Right lobe of liver (tissue), 6 donors: ENCODE data around the gene FERMT1. TPM values are rescaled to one million over a fixed set of nuclear protein-coding genes. Genes with fewer than 3 reads are reported as not detected.
A peak's percentile ranks its signal among the peaks of the same experiment; 100 is the strongest.

Experiments used
- ATAC-seq, 4 donors: fragments of 200-7000 bp; cut with Tn5 transposase; one replicate each; pipeline ENCODE4 v1.9.1; 2020; ENCODE audit warnings: mild to moderate bottlenecking in 4 of 4, moderate library complexity in 4 of 4
- DNase-seq, 3 donors: peaks; one replicate each; pipeline ENCODE4 v3.0.0-alpha.2; 2020
- H3K27ac ChIP-seq, 3 donors: fragments of 200-600 bp; one replicate each; pipeline ENCODE4 v1.8.0; 2022
- H3K27me3 ChIP-seq, 2 donors: fragments of 200-600 bp; one replicate each; pipeline ENCODE4 v1.8.0; 2022
- H3K36me3 ChIP-seq, 4 donors: fragments of 200-600 bp; sonication (generic) in 1 of 4; one replicate each; pipeline versions ENCODE4 v1.5.1 to v1.8.0; 2017 to 2022; ENCODE audit warnings: control low read depth in 1 of 4
- H3K4me1 ChIP-seq, 4 donors: fragments of 200-600 bp; sonication (generic) in 1 of 4; one replicate each; pipeline versions ENCODE4 v1.5.1 to v1.8.0; 2017 to 2022; ENCODE audit warnings: control low read depth in 1 of 4
- H3K4me3 ChIP-seq, 3 donors: fragments of 200-600 bp; one replicate each; pipeline ENCODE4 v1.8.0; 2022
- H3K9me3 ChIP-seq, 4 donors: fragments of 200-600 bp; sonication (generic) in 1 of 4; one replicate each; pipeline versions ENCODE4 v1.5.1 to v1.8.0; 2017 to 2022; ENCODE audit warnings: control low read depth in 1 of 4
- CTCF ChIP-seq, 4 donors: fragments of 200-600 bp in 3 of 4; fragments of 450-650 bp in 1 of 4; IDR thresholded peaks; one replicate each; pipeline versions ENCODE4 v1.5.1 to v1.8.0; 2016 to 2022; ENCODE audit warnings: antibody characterized with exemption in 4 of 4, mild to moderate bottlenecking in 2 of 4
- POLR2A ChIP-seq: fragments of 450-650 bp; IDR thresholded peaks from one replicate; pipeline ENCODE4 v1.6.1; 2017; ENCODE audit warnings: antibody characterized with exemption, mild to moderate bottlenecking
- WGBS: methylation state at CpG from one replicate; pipeline ENCODE4 v1.1.6; 2018; ENCODE audit warnings: low coverage, low lambda C conversion rate; ENCODE audit not compliant: insufficient coverage; ENCODE audit errors: missing lambda C conversion rate; 5-methylcytosine and 5-hydroxymethylcytosine counted together
- intact Hi-C, 2 donors: fragments of 100-400 bp; cut with DNase I; formaldehyde crosslinking; loops; one replicate each; pipeline versions ENCODE4 v1.11.2 to v1.14.1; 2022
- total RNA-seq, 6 experiments: library from RNA; depleted of rRNA in 2 of 6; stranded (reverse); fragments of >200 nt in 2 of 6; fragmentation: NEBNext Ultra II Directional in 3 of 6; extraction: Animal tissue kit (Norgen Biotek cat#: 25700) in 3 of 6; gene quantifications; one replicate each; pipeline versions ENCODE4 v1.1.0 to v1.2.4, GENCODE V29; 2016 to 2023
- donor health status: DM: no; HTN: yes; CAD: no.
- donor health status: DM: no; HTN: no; CAD: no.
- donor health status: DM: no; HTN: no; CAD: no.
- donor health status: DM: no; HTN: yes; CAD: no.
- donor health status: DM: no; HTN: yes; CAD: no.

Gene FERMT1
- total RNA-seq, 6 experiments from 2014 or later: 0.15 to 2.0 (median 0.55) TPM

GRCh38 chr20:6099819-6100218 is 23.0 kb downstream of the FERMT1 start:
- H3K4me1 ChIP-seq: no peaks in the 10 kb centered on the region
- intact Hi-C loops: no loop called here
- no peaks in the 10 kb centered on the region for H3K36me3 ChIP-seq
- no peak for ATAC-seq
- no peaks in the 10 kb centered on the region for H3K27me3 ChIP-seq
- no peak for TF ChIP-seq CTCF (IDR thresholded peaks at IDR 0.05)
- no peak for TF ChIP-seq POLR2A
- H3K4me3 ChIP-seq: no peak overlapping the region
- DNase-seq: no peak
- no peaks in the 10 kb centered on the region for H3K9me3 ChIP-seq
- no peak overlapping the region for H3K27ac ChIP-seq

GRCh38 chr20:6095409-6095808 is 27.4 kb downstream of the FERMT1 start:
- ATAC-seq: peak; percentile 65 to 80 (median 68)
- WGBS: 55% methylated on average over 5 of the region's 5 CpGs

GRCh38 chr20:6094565-6094964 is 28.3 kb downstream of the FERMT1 start:
- Histone ChIP-seq H3K4me3 (no peak overlapping the region), H3K9me3 (no peaks in the 10 kb centered on the region), H3K4me1 (no peaks in the 10 kb centered on the region), H3K36me3 (no peaks in the 10 kb centered on the region), H3K27me3 (no peaks in the 10 kb centered on the region), H3K27ac (no peak overlapping the region)
- intact Hi-C loops: no loop called here
- 81% methylated on average over 3 of the region's 4 CpGs for WGBS
- no peak for DNase-seq
- ATAC-seq: no peak
- no peak for TF ChIP-seq POLR2A
- TF ChIP-seq CTCF (IDR thresholded peaks at IDR 0.05): no peak

More at GRCh38 chr20:6095409-6095808, 27.4 kb downstream of the FERMT1 start:
- H3K9me3 ChIP-seq: no peaks in the 10 kb centered on the region
- TF ChIP-seq CTCF (IDR thresholded peaks at IDR 0.05) (no peak), POLR2A (no peak)
- no peaks in the 10 kb centered on the region for H3K27me3 ChIP-seq
- no peaks in the 10 kb centered on the region for H3K36me3 ChIP-seq
- no peak overlapping the region for H3K27ac ChIP-seq
- no peaks in the 10 kb centered on the region for H3K4me1 ChIP-seq
- no peak for DNase-seq
- H3K4me3 ChIP-seq: no peak overlapping the region
- intact Hi-C loops: no loop called here

- TF ChIP-seq CTCF (IDR thresholded peaks at IDR 0.05): no peak
- TF ChIP-seq POLR2A: no peak
- 58% methylated on average over 3 of the region's 3 CpGs for WGBS
- no peaks in the 10 kb centered on the region for H3K27me3 ChIP-seq
- no peak overlapping the region for H3K27ac ChIP-seq
- no peak for DNase-seq
- H3K4me3 ChIP-seq: no peak overlapping the region
- no peaks in the 10 kb centered on the region for H3K9me3 ChIP-seq
- no peak for ATAC-seq
- intact Hi-C loops: no loop called here
- no peaks in the 10 kb centered on the region for H3K4me1 ChIP-seq
- H3K36me3 ChIP-seq: no peaks in the 10 kb centered on the region
Measured at GRCh38 chr20:6094063-6094462, 28.8 kb downstream of the FERMT1 start.

- H3K9me3 ChIP-seq: no peaks in the 10 kb centered on the region
- no peak for TF ChIP-seq POLR2A
- TF ChIP-seq CTCF (IDR thresholded peaks at IDR 0.05): no peak
- H3K27ac ChIP-seq: no peak overlapping the region
- intact Hi-C loops: no loop called here
- no peak overlapping the region for H3K4me3 ChIP-seq
- WGBS: 87% methylated on average over 7 of the region's 8 CpGs
- DNase-seq: no peak
- no peaks in the 10 kb centered on the region for H3K4me1 ChIP-seq
- H3K36me3 ChIP-seq: no peaks in the 10 kb centered on the region
- H3K27me3 ChIP-seq: no peaks in the 10 kb centered on the region
- no peak for ATAC-seq
Measured at GRCh38 chr20:6091661-6092060, 31.2 kb downstream of the FERMT1 start.
